ENCODE results near the gene MSL3B.

DNA sequence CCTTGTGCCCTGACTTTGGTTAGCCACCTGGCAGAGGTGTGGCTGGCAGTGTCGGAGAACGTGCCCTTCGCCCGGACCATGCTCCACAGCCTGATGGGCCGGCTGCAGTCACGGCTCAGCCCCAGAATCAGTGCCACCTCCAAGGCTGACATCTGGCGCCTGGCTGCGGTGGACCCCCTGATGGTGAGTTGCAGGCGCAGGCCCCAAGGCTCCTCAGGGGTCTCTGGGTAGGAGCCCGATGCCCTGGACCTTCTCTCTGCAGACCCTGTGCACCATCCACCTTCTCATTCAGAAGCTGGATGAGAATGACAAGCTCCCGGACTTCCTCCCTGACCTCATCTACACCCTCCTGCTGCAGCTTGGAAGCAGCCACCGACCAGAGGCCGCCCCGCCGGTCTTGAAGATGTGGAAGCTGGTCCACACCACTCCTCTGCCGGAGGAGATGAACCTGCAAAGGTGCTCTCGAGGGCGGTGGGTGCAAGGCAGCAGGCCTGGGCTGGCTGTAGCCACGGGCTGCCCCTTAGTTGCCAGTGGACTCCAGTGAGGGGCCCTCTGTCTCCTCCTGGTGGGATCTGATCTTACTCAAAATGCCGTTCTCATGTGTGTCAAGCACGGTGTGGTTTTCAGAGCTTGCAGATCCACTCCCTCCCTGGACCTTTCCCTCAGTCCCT, 46.0 kb downstream of the MSL3B start:
- no peak for TF ChIP-seq POLR2A (IDR thresholded peaks at IDR 0.05)
- TF ChIP-seq, protein P1, sequence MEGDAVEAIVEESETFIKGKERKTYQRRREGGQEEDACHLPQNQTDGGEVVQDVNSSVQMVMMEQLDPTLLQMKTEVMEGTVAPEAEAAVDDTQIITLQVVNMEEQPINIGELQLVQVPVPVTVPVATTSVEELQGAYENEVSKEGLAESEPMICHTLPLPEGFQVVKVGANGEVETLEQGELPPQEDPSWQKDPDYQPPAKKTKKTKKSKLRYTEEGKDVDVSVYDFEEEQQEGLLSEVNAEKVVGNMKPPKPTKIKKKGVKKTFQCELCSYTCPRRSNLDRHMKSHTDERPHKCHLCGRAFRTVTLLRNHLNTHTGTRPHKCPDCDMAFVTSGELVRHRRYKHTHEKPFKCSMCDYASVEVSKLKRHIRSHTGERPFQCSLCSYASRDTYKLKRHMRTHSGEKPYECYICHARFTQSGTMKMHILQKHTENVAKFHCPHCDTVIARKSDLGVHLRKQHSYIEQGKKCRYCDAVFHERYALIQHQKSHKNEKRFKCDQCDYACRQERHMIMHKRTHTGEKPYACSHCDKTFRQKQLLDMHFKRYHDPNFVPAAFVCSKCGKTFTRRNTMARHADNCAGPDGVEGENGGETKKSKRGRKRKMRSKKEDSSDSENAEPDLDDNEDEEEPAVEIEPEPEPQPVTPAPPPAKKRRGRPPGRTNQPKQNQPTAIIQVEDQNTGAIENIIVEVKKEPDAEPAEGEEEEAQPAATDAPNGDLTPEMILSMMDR (IDR thresholded peaks at IDR 0.05), result no peak
